Kidney (tissue), 14 donors: ENCODE data around the gene SH3RF3. TPM values are rescaled to one million over a fixed set of nuclear protein-coding genes. Genes with fewer than 3 reads are reported as not detected.
A peak's percentile ranks its signal among the peaks of the same experiment; 100 is the strongest.

Experiments
- DNase-seq, 5 donors: peaks; one replicate each; pipeline ENCODE4 v3.0.0-alpha.2; 2013 to 2020
- FAIRE-seq: peaks from 2 replicates; lab custom pipeline; 2012; peaks lifted over from hg19 to GRCh38; lab: Jason Lieb, UNC
- H3K27ac ChIP-seq, 2 donors: one replicate each; pipeline ENCODE4 v1.7.0; 2013; ENCODE audit warnings: low read depth in 2 of 2, low read length in 2 of 2, inconsistent platforms in 1 of 2
- H3K27me3 ChIP-seq: one replicate; pipeline ENCODE4 v1.7.1; 2013; ENCODE audit warnings: low read length, inconsistent platforms; ENCODE audit not compliant: control insufficient read depth, insufficient read depth
- H3K36me3 ChIP-seq, 3 donors: one replicate each; pipeline versions ENCODE4 v1.7.0 to v1.7.1; 2013; ENCODE audit warnings: low read length in 3 of 3, control low read depth in 1 of 3, inconsistent platforms in 1 of 3; ENCODE audit not compliant: insufficient read depth in 3 of 3, control insufficient read depth in 2 of 3
- H3K4me1 ChIP-seq, 3 donors: one replicate each; pipeline versions ENCODE4 v1.7.0 to v1.7.1; 2013; ENCODE audit warnings: low read length in 3 of 3, inconsistent platforms in 1 of 3, low read depth in 1 of 3; ENCODE audit not compliant: control insufficient read depth in 2 of 3, insufficient read depth in 2 of 3
- H3K4me3 ChIP-seq, 3 donors: one replicate each; pipeline versions ENCODE4 v1.7.0 to v1.8.1; 2013; ENCODE audit warnings: low read length in 3 of 3, control low read depth in 1 of 3, inconsistent platforms in 1 of 3
- H3K9ac ChIP-seq, 3 donors: one replicate each; pipeline versions ENCODE4 v1.7.0 to v1.7.1; 2013; ENCODE audit warnings: low read length in 3 of 3, control low read depth in 1 of 3, inconsistent platforms in 1 of 3
- H3K9me3 ChIP-seq, 3 donors: one replicate each; pipeline versions ENCODE4 v1.7.0 to v1.7.1; 2013; ENCODE audit warnings: low read length in 3 of 3, control low read depth in 1 of 3, inconsistent platforms in 1 of 3; ENCODE audit not compliant: control insufficient read depth in 2 of 3, insufficient read depth in 1 of 3
- CTCF ChIP-seq: IDR thresholded peaks from 3 replicates; pipeline ENCODE4 v1.5.1; 2012; ENCODE audit warnings: mild to moderate bottlenecking, moderate library complexity, borderline replicate concordance; ENCODE audit not compliant: insufficient read depth; ENCODE audit errors: extremely low read depth
- intact Hi-C: fragments of 100-400 bp; cut with DNase I; formaldehyde crosslinking; loops from one replicate; pipeline ENCODE4 v1.11.1; 2022
- polyA plus RNA-seq: library from polyadenylated mRNA; stranded (reverse); fragments of 350-450 nt; fragmentation: Illumina TruSeq; extraction: RNeasy Lipid Tissue Mini Kit (QIAGEN cat#74804); gene quantifications from one replicate; pipeline ENCODE4 v1.2.3, GENCODE V29; 2014; ENCODE audit warnings: low read depth, low replicate concordance; ENCODE audit not compliant: insufficient read depth
- total RNA-seq: library from RNA; stranded (reverse); fragmentation: NEBNext Ultra II Directional; extraction: Animal tissue kit (Norgen Biotek cat#: 25700); gene quantifications from one replicate; pipeline ENCODE4 v1.2.1, GENCODE V29; 2021
- donor health status: control.
- donor health status: control.
- donor health status: control.
- donor health status: control.
- donor health status: control.
- donor health status: DM: yes; HTN: yes; CAD: no.
- donor health status: Normal renal cell carcinoma (clear cell type).

The SH3RF3 gene
- total and polyA plus RNA-seq, 2 donors from 2014 or later, result 1.7 to 10.7 TPM

DNA sequence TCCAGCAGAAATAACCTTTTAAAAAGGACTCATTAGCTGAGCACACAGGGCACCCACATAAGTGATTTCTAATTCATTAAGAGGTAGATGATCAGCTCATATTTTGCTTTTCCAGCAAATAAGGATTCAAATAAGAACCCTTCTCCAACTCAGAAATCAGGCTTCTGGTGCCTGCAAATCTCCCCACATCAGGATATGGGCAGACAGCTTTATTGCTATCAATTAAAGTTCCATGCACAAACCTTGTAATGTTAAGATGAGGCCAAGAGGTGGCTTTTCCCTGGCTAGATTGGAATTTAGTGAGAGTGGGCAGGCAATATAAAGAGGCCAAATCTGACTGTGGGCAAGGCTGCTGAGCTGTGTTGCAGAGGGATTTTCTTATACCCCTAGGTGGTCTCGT, 193.6 kb downstream of the SH3RF3 start:
- Histone ChIP-seq H3K4me1 (peaks cover 8 to 34% (median 14%) of the 10 kb centered on the region in 3 donors), H3K9me3 (no peaks in the 10 kb centered on the region), H3K4me3 (peak overlapping the region in 1 of 3 donors; percentile 5), H3K36me3 (no peaks in the 10 kb centered on the region), H3K27ac (peak overlapping the region; percentile 34 to 71), H3K27me3 (no peaks in the 10 kb centered on the region), H3K9ac (peak overlapping the region in 1 of 3 donors; percentile 28)
- FAIRE-seq, result no peak
- intact Hi-C loops, result no loop called here
- no peak for TF ChIP-seq CTCF
- peak in 2 of 5 donors; percentile 60 to 66 for DNase-seq

- peaks cover 7 to 28% (median 12%) of the 10 kb centered on the region in 3 donors for H3K4me1 ChIP-seq
- H3K9ac ChIP-seq, result no peak overlapping the region
- FAIRE-seq, result no peak
- H3K27me3 ChIP-seq, result no peaks in the 10 kb centered on the region
- intact Hi-C loops, result no loop called here
- TF ChIP-seq CTCF, result no peak
- H3K27ac ChIP-seq, result peak overlapping the region; percentile 59 to 76
- H3K4me3 ChIP-seq, result no peak overlapping the region
- no peaks in the 10 kb centered on the region for H3K9me3 ChIP-seq
- DNase-seq, result peak in 1 of 5 donors; percentile 90
- no peaks in the 10 kb centered on the region for H3K36me3 ChIP-seq
Measured at GRCh38 chr2:109324861-109325260, 195.9 kb downstream of the SH3RF3 start.

GRCh38 chr2:109325570-109325969, 196.6 kb downstream of the SH3RF3 start:
- no peaks in the 10 kb centered on the region for H3K27me3 ChIP-seq
- no peak for TF ChIP-seq CTCF
- no peak for DNase-seq
- no peaks in the 10 kb centered on the region for H3K9me3 ChIP-seq
- FAIRE-seq, result no peak
- peaks cover 7 to 22% (median 12%) of the 10 kb centered on the region in 3 donors for H3K4me1 ChIP-seq
- H3K4me3 ChIP-seq, result no peak overlapping the region
- peak overlapping the region; percentile 40 for H3K27ac ChIP-seq
- H3K36me3 ChIP-seq, result no peaks in the 10 kb centered on the region
- intact Hi-C loops, result no loop called here
- no peak overlapping the region for H3K9ac ChIP-seq

DNA sequence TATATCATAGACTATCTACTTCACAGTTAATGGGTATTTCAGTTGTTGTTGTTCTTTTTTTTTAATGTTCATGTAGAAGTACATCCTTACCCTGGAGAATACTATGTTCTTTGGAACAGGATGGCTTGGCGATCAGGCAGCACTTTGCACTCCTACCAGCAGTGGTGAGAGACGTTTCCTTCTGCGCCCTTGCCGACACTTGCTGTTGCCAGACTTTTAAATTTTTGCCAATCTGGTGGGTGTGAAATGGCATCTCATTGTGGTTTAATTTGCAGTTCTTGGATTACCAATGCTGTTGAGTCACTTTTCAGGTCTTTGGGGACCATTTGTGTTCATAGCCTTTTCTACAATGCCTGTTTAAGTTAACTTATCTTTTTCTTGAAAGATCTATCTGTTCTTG, 197.3 kb downstream of the SH3RF3 start:
- DNase-seq, result no peak
- Histone ChIP-seq H3K9me3 (no peaks in the 10 kb centered on the region), H3K27me3 (no peaks in the 10 kb centered on the region), H3K4me1 (peaks cover 7 to 22% (median 12%) of the 10 kb centered on the region in 3 donors), H3K9ac (no peak overlapping the region), H3K27ac (no peak overlapping the region), H3K36me3 (no peaks in the 10 kb centered on the region), H3K4me3 (no peak overlapping the region)
- intact Hi-C loops, result no loop called here
- no peak for TF ChIP-seq CTCF
- FAIRE-seq, result no peak
